ENCODE data around the gene SSRP1.

- TF ChIP-seq CTCF (conservative IDR thresholded peaks at IDR 0.05; ENCODE audit: low read depth, low read length) (no peak), EZH2 (IDR thresholded peaks at IDR 0.05; ENCODE audit: borderline replicate concordance, low read depth, low read length, poor library complexity, severe bottlenecking) (no peak)
These were observed 7.0 kb upstream of the SSRP1 start for GRCh38 chr11:57342702-57343101.

All from A673 (cell line).